Ovary (tissue), 10 donors: Measurements from ENCODE around the gene EFEMP2. TPM values are rescaled to one million over a fixed set of nuclear protein-coding genes. Genes with fewer than 3 reads are reported as not detected.
A peak's percentile ranks its signal among the peaks of the same experiment; 100 is the strongest.

Experiments used
- DNase-seq, 5 donors: peaks; one replicate each; pipeline ENCODE4 v3.0.0-alpha.2; 2019 to 2020
- H3K27ac ChIP-seq, 2 donors: fragments of 200-600 bp; one replicate each; pipeline versions ENCODE4 v1.5.1 to v1.8.0; 2019 to 2022
- H3K27me3 ChIP-seq: fragments of 200-600 bp; one replicate; pipeline ENCODE4 v1.8.0; 2022
- H3K36me3 ChIP-seq: fragments of 200-600 bp; sonication (generic); one replicate; pipeline ENCODE4 v1.5.1; 2019
- H3K4me1 ChIP-seq: one replicate; pipeline ENCODE4 v1.8.1; 2013; ENCODE audit warnings: mild to moderate bottlenecking, moderate library complexity; ENCODE audit not compliant: insufficient read depth
- H3K4me3 ChIP-seq: fragments of 200-600 bp; sonication (generic); one replicate; pipeline ENCODE4 v1.5.1; 2017
- H3K9me3 ChIP-seq, 2 donors: fragments of 200-600 bp in 1 of 2; sonication (generic) in 1 of 2; one replicate each; pipeline versions ENCODE4 v1.5.1 to v1.8.1; 2013 to 2019; ENCODE audit warnings: mild to moderate bottlenecking in 1 of 2, moderate library complexity in 1 of 2
- CTCF ChIP-seq, 3 donors: fragments of 450-650 bp in 2 of 3; fragments of 200-600 bp in 1 of 3; IDR thresholded peaks; one replicate each; pipeline versions ENCODE4 v1.5.1 to v1.8.0; 2016 to 2022; ENCODE audit warnings: antibody characterized with exemption in 3 of 3, mild to moderate bottlenecking in 1 of 3
- EP300 ChIP-seq: sonication (generic); formaldehyde crosslinking; IDR thresholded peaks from one replicate; pipeline ENCODE4 v1.6.1; 2017; ENCODE audit warnings: antibody characterized with exemption
- POLR2A ChIP-seq: fragments of 450-650 bp; IDR thresholded peaks from one replicate; pipeline ENCODE4 v1.6.1; 2017; ENCODE audit warnings: antibody characterized with exemption, mild to moderate bottlenecking, moderate library complexity
- WGBS, 3 donors: extraction: QIAGEN DNeasy Blood & Tissue Kit in 1 of 3; methylation state at CpG; one replicate each; pipeline versions ENCODE4 v1.1.5 to v1.1.7; 2013 to 2017; 5-methylcytosine and 5-hydroxymethylcytosine counted together
- intact Hi-C, 4 donors: fragments of 100-400 bp; cut with DNase I; formaldehyde crosslinking; loops; one replicate each; pipeline versions ENCODE4 v1.11.0 to v1.15.1; 2022 to 2023
- long read RNA-seq, 3 donors: library from polyadenylated mRNA in 2 of 3; unstranded in 2 of 3; transcript quantifications; one replicate each; pipeline ENCODE4 v2.0.0 and lab custom pipeline, GENCODE V29; 2021 to 2026
- polyA plus RNA-seq, 2 donors: library from polyadenylated mRNA; stranded (reverse); fragments of 200-250 nt in 1 of 2; fragments of 350-450 nt in 1 of 2; fragmentation: Illumina TruSeq in 1 of 2; extraction: RNeasy Lipid Tissue Mini Kit (QIAGEN cat#74804) in 1 of 2; gene quantifications; one replicate each; pipeline ENCODE4 v1.2.3, GENCODE V29; 2013 to 2014
- total RNA-seq, 7 donors: library from RNA; depleted of rRNA in 2 of 7; stranded (reverse); fragments of >200 nt in 2 of 7; fragmentation: NEBNext Ultra II Directional in 3 of 7; extraction: Animal tissue kit (Norgen Biotek cat#: 25700) in 3 of 7; gene quantifications; one replicate each; pipeline versions ENCODE4 v1.1.0 to v1.2.4, GENCODE V29; 2016 to 2023
- donor health status: DM: no; HTN: no; CAD: no; lungs with moderate emphysema.
- donor health status: DM: no; HTN: no; CAD: no.
- donor health status: Bipolar disorder and iron deficiency.
- donor health status: DM: yes; HTN: yes; CAD: no.
- donor health status: DM: no; HTN: no; CAD: no.
- donor health status: DM: yes; HTN: yes; CAD: no.

The EFEMP2 gene
- total RNA-seq = 100 to 1,000 TPM in 5 of 7 donors, 10 to 100 TPM in 2; 48.2 to 172 (median 144) TPM
- polyA plus RNA-seq = 100 to 1,000 TPM in 1 of 2 donors, 10 to 100 TPM in 1; 46.6 to 109 TPM
- long read RNA-seq, donor 1, transcript EFEMP2-201 (11 exons, 2,034 nt) = major isoform, 370 of 823 reads
- long read RNA-seq, donor 1, transcript EFEMP2-217 (12 exons, 1,813 nt) = minor isoform, 45 of 823 reads
- long read RNA-seq, donor 1, partial matches to known transcripts = 293 of 823 reads
- long read RNA-seq, donor 1, other reads (novel, unspliced or antisense) = 109 of 823 reads
- long read RNA-seq, donor 2, transcript EFEMP2-201 (11 exons, 2,034 nt) = major isoform, 21 of 31 reads
- long read RNA-seq, donor 2, partial matches to known transcripts = 5 of 31 reads
- long read RNA-seq, donor 2, other reads (novel, unspliced or antisense) = 0 of 31 reads
- long read RNA-seq, donor 3, transcript EFEMP2-217 (12 exons, 1,813 nt) = minor isoform, 32 of 392 reads
- long read RNA-seq, donor 3, transcript EFEMP2-201 (11 exons, 2,034 nt) = major isoform, 185 of 392 reads
- long read RNA-seq, donor 3, partial matches to known transcripts = 104 of 392 reads
- long read RNA-seq, donor 3, other reads (novel, unspliced or antisense) = 69 of 392 reads

GRCh38 chr11:65872586-65873317 lies at the start of gene EFEMP2:
Gene EFEMP2 (minus strand): TSS chr11:65872800. CDS start chr11:65872354, 446 bp downstream.
- Histone ChIP-seq H3K4me3 (peak within 1 kb of the TSS; percentile 63), H3K27ac (peak within 1 kb of the TSS; percentile 85 to 96), H3K4me1 (peaks cover 4% of the 10 kb centered on the region), H3K36me3 (no peaks in the 10 kb centered on the region), H3K27me3 (no peaks in the 10 kb centered on the region), H3K9me3 (no peaks in the 10 kb centered on the region)
- no peak for TF ChIP-seq CTCF (IDR thresholded peaks at IDR 0.05)
- TF ChIP-seq POLR2A = peak; percentile 25
- peak; percentile 66 to 81 (median 70) for DNase-seq
- 0 to 1% (median 0%) methylated on average over 11 to 69 of the region's 69 CpGs for WGBS, 3 donors
- intact Hi-C loops = no loop called here

- Histone ChIP-seq H3K36me3 (no peaks in the 10 kb centered on the region), H3K27me3 (no peaks in the 10 kb centered on the region), H3K4me1 (peaks cover 19% of the 10 kb centered on the region), H3K27ac (no peak overlapping the region), H3K9me3 (no peaks in the 10 kb centered on the region), H3K4me3 (no peak overlapping the region)
- intact Hi-C loops = loop anchor here in 2 of 4 donors (5.0 kb wide), 2 partner anchors 35 to 45 kb away; no protein-coding TSS in a partner anchor
- no peak for DNase-seq
- 88 to 92% (median 91%) methylated on average over 10 of the region's 10 CpGs for WGBS, 3 donors
- TF ChIP-seq CTCF (IDR thresholded peaks at IDR 0.05) = no peak
These were observed 49.3 kb upstream of the EFEMP2 start for GRCh38 chr11:65921876-65922275.

- Histone ChIP-seq H3K36me3 (no peaks in the 10 kb centered on the region), H3K4me3 (no peak overlapping the region), H3K4me1 (peaks cover 23% of the 10 kb centered on the region), H3K27ac (no peak overlapping the region), H3K9me3 (no peaks in the 10 kb centered on the region), H3K27me3 (no peaks in the 10 kb centered on the region)
- TF ChIP-seq CTCF (IDR thresholded peaks at IDR 0.05) (no peak), EP300 (no peak), POLR2A (no peak)
- WGBS, 3 donors = 73 to 80% (median 79%) methylated on average over 12 of the region's 12 CpGs
- intact Hi-C loops = loop anchor here in 2 of 4 donors (5.0 kb wide), 2 partner anchors 36 to 46 kb away; no protein-coding TSS in a partner anchor
- DNase-seq = peak in 3 of 5 donors; percentile 40 to 47 (median 44)
These were observed 48.5 kb upstream of the EFEMP2 start for GRCh38 chr11:65921033-65921555.

- 32 to 56% (median 36%) methylated on average over 14 to 15 of the region's 15 CpGs for WGBS, 3 donors
- H3K27me3 ChIP-seq = no peaks in the 10 kb centered on the region
- H3K4me3 ChIP-seq = peak overlapping the region; percentile 87
- peak in 4 of 5 donors; percentile 46 to 62 (median 54) for DNase-seq
- H3K36me3 ChIP-seq = no peaks in the 10 kb centered on the region
- H3K9me3 ChIP-seq = no peaks in the 10 kb centered on the region
- H3K27ac ChIP-seq = no peak overlapping the region
- TF ChIP-seq EP300 = no peak
- no peak for TF ChIP-seq POLR2A
- no peak for TF ChIP-seq CTCF (IDR thresholded peaks at IDR 0.05)
- intact Hi-C loops = loop anchor here in 2 of 4 donors (5.0 kb wide), 2 partner anchors 37 to 47 kb away; no protein-coding TSS in a partner anchor
- H3K4me1 ChIP-seq = peaks cover 29% of the 10 kb centered on the region
These were observed 47.8 kb upstream of the EFEMP2 start for GRCh38 chr11:65920372-65920802.
